Fibroblast of villous mesenchyme (primary cell): Measurements from ENCODE around the gene TRMT13. TPM values are rescaled to one million over a fixed set of nuclear protein-coding genes. Genes with fewer than 3 reads are reported as not detected.
A peak's percentile ranks its signal among the peaks of the same experiment; 100 is the strongest.
"Not testable (repeated sequence)": the region's sequence is repeated elsewhere in the genome, so short reads cannot be mapped to it uniquely, and the experiment has no call there.

Experiments used
- DNase-seq: peaks from one replicate; pipeline ENCODE4 v3.0.0-alpha.2; 2010; ENCODE audit warnings: low read depth
- H3K4me3 ChIP-seq: 2 replicates; pipeline ENCODE4 v1.5.1; 2011; ENCODE audit warnings: low read depth, mild to moderate bottlenecking, low read length
- small RNA-seq: library from RNA; depleted of rRNA; stranded (forward); fragments of <200 nt; gene quantifications from one replicate; pipeline ENCODE3, GENCODE V24; 2012
- total RNA-seq: library from RNA; depleted of rRNA; stranded (reverse); fragments of >200 nt; gene quantifications from 2 replicates; pipeline ENCODE4 v1.2.3, GENCODE V29; 2012
- TF ChIP-seq, protein P1 (sequence below): IDR thresholded peaks from 2 replicates; pipeline ENCODE4 v1.5.1; 2012; ENCODE audit warnings: low read depth, mild to moderate bottlenecking, low read length; ENCODE audit not compliant: insufficient read depth

The TRMT13 gene
- total RNA-seq, 1 donor, result 11.7 TPM

DNA sequence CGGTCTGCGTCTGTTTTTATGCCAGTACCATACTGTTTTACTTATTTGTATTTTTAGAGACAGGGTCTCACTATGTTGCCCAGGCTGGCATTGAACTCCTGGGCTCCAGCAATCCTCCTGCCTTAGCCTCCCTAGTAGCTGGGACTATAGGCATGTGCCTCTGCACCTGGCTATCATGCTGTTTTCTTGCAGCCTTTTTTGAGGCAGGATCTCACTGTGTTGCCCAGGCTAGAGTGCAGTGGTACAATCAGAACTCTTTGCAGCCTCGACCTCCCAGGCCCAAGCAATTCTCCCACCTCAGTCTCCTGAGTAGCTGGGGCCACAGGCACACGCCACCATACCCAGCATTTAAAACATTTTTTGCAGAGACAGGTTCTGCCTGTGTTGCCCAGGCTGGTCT, 50.4 kb downstream of the TRMT13 start:
- no peak for DNase-seq
- H3K4me3 ChIP-seq, result no peak overlapping the region
- TF ChIP-seq, protein P1, sequence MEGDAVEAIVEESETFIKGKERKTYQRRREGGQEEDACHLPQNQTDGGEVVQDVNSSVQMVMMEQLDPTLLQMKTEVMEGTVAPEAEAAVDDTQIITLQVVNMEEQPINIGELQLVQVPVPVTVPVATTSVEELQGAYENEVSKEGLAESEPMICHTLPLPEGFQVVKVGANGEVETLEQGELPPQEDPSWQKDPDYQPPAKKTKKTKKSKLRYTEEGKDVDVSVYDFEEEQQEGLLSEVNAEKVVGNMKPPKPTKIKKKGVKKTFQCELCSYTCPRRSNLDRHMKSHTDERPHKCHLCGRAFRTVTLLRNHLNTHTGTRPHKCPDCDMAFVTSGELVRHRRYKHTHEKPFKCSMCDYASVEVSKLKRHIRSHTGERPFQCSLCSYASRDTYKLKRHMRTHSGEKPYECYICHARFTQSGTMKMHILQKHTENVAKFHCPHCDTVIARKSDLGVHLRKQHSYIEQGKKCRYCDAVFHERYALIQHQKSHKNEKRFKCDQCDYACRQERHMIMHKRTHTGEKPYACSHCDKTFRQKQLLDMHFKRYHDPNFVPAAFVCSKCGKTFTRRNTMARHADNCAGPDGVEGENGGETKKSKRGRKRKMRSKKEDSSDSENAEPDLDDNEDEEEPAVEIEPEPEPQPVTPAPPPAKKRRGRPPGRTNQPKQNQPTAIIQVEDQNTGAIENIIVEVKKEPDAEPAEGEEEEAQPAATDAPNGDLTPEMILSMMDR, result no peak

- TF ChIP-seq, protein P1, result no peak
- H3K4me3 ChIP-seq, result no peak overlapping the region
- no peak for DNase-seq
These were observed 51.6 kb downstream of the TRMT13 start for GRCh38 chr1:100184536-100184935.

DNA sequence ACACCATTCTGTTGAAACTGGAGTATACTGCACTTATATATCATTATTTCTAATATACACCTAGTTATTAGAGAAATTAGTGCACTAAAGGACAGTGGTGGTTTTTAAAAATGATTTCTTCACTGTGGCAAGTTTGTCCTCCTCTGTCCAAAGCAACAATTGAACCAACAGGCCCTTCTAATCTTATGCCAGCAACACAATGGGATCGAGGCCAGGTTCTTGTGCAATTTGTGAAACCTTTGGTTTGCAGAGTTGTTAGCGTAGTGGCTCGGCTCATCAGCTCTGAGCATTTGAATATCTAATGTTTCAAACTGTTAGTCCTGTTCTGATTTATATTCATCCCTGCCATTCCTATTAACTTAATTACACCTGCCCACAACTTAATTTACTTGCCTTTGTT, 54.9 kb downstream of the TRMT13 start:
- H3K4me3 ChIP-seq, result no peak overlapping the region
- TF ChIP-seq, protein P1, result no peak
- DNase-seq, result peak; percentile 61

DNA sequence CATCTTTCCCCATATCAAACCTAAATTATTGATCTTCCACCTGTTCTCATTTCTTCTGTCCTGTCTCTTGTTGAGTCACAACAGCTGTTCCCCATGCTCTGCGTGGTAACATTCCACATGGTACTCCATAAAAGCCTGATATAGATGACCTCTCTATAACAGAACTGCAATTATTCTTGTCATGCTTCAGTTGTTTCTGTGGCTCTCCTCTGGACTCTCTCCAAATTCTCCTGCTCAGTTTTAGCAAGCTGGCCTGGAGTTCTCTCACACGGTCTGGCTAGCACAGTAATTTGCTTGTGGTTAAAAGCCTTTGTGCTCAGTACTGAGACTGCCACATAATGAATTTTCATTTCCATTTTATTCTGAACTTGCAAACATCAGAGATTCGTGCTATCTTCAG, 55.7 kb downstream of the TRMT13 start:
- no peak overlapping the region for H3K4me3 ChIP-seq
- TF ChIP-seq, protein P1, result no peak
- DNase-seq, result peak; percentile 66

- DNase-seq, result no peak
- TF ChIP-seq, protein P1, result no peak
- H3K4me3 ChIP-seq, result no peak overlapping the region
These were observed 65.6 kb downstream of the TRMT13 start for GRCh38 chr1:100198596-100198995.

GRCh38 chr1:100200060-100200459, 67.1 kb downstream of the TRMT13 start:
- H3K4me3 ChIP-seq, DNase-seq: not testable (repeated sequence)

Small RNA genes lying within 50 kb of the gene (small RNA-seq; reads per million reads assigned to genes)
- not detected for gene AC093019.1
- gene RPL23AP90, result not detected

Other genes with a start within 250 kb of the TRMT13 start
- 21.6 and 28.1 TPM in 2 replicates for gene SLC35A3, start 163.2 kb upstream of the TRMT13 start, total RNA-seq
- gene SASS6, start 233 bp upstream of the TRMT13 start, total RNA-seq, result 2.6 and 5.2 TPM in 2 replicates
- 0.32 TPM in 1 of 2 replicates, not detected in the other for gene LRRC39, start 45.1 kb downstream of the TRMT13 start, total RNA-seq
- gene DBT, start 116.7 kb downstream of the TRMT13 start, total RNA-seq, result 4.2 and 6.0 TPM in 2 replicates
- gene RTCA, start 133.1 kb downstream of the TRMT13 start, total RNA-seq, result 31.1 and 32.5 TPM in 2 replicates
- 4.2 and 5.2 TPM in 2 replicates for gene CDC14A, start 219.3 kb downstream of the TRMT13 start, total RNA-seq